Activated T-helper 2 cell treated with anti-CD3 and anti-CD28 coated beads, Interferon-gamma antibody, Interleukin-2, Interleukin-4, amounts not matched to agents 10 μg/mL and 5 μg/mL and 100 μg/mL, durations not matched to agents 14 hours and 24 hours and 36 hours (primary cell): ENCODE results near the gene CNTNAP2. TPM values are rescaled to one million over a fixed set of nuclear protein-coding genes. Genes with fewer than 3 reads are reported as not detected.

Source experiments
- DNase-seq: peaks from one replicate; pipeline ENCODE4 v3.0.0; 2021; ENCODE audit warnings: low spot score
- H3K27ac Mint-ChIP-seq: one replicate; pipeline ENCODE4 v1.8.0; 2021; ENCODE audit warnings: mixed read lengths
- H3K27me3 Mint-ChIP-seq: one replicate; pipeline ENCODE4 v1.8.0; 2021; ENCODE audit warnings: low read depth, mixed read lengths
- H3K36me3 Mint-ChIP-seq: one replicate; pipeline ENCODE4 v1.8.0; 2021; ENCODE audit warnings: low read depth, mixed read lengths
- H3K4me1 Mint-ChIP-seq: one replicate; pipeline ENCODE4 v1.8.0; 2021; ENCODE audit warnings: low read depth, mixed read lengths
- H3K4me3 Mint-ChIP-seq: one replicate; pipeline ENCODE4 v1.8.0; 2021; ENCODE audit warnings: low read depth, mild to moderate bottlenecking, moderate library complexity, mixed read lengths
- H3K9me3 Mint-ChIP-seq: one replicate; pipeline ENCODE4 v1.8.0; 2021; ENCODE audit warnings: mixed read lengths
- intact Hi-C: fragments of 100-400 bp; cut with micrococcal nuclease; formaldehyde crosslinking; loops from one replicate; pipeline ENCODE4 v1.15.1; 2023
- total RNA-seq: library from RNA; stranded (reverse); gene quantifications from 2 replicates; pipeline ENCODE4 v1.2.3, GENCODE V29; 2022

CNTNAP2 gene
- total RNA-seq, 1 donor from 2014 or later = not detected

GRCh38 chr7:148374396-148375259 lies 2258.0 kb downstream of the CNTNAP2 start:
- DNase-seq = no peak
- Mint-ChIP-seq H3K4me1 (no peaks in the 10 kb centered on the region), H3K27me3 (no peaks in the 10 kb centered on the region), H3K27ac (no peak overlapping the region), H3K9me3 (no peaks in the 10 kb centered on the region), H3K4me3 (no peak overlapping the region), H3K36me3 (no peaks in the 10 kb centered on the region)
- intact Hi-C loops = no loop called here

DNA sequence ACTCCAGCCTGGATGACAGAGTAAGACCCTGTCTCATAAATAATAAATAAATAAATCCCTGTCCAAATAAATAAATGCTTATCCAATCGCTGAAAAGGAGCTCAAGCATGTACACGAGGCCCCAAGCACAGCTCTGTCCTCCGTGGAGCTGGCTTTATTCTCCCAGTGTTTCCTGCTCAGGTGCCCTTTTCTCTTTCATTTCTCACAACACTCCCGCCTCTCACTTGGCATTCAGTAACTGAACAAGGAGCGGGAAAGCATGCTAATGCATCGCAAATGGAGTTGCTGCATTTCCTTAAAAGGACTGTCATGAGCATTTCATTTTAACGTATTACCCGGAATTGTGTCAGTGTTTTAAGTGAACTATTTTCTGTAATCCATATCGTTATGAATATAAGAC lies 2263.1 kb downstream of the CNTNAP2 start:
- no peak overlapping the region for H3K4me3 Mint-ChIP-seq
- no peaks in the 10 kb centered on the region for H3K4me1 Mint-ChIP-seq
- DNase-seq = no peak
- intact Hi-C loops = no loop called here
- no peaks in the 10 kb centered on the region for H3K36me3 Mint-ChIP-seq
- H3K27ac Mint-ChIP-seq = no peak overlapping the region
- H3K9me3 Mint-ChIP-seq = no peaks in the 10 kb centered on the region
- no peaks in the 10 kb centered on the region for H3K27me3 Mint-ChIP-seq

DNA sequence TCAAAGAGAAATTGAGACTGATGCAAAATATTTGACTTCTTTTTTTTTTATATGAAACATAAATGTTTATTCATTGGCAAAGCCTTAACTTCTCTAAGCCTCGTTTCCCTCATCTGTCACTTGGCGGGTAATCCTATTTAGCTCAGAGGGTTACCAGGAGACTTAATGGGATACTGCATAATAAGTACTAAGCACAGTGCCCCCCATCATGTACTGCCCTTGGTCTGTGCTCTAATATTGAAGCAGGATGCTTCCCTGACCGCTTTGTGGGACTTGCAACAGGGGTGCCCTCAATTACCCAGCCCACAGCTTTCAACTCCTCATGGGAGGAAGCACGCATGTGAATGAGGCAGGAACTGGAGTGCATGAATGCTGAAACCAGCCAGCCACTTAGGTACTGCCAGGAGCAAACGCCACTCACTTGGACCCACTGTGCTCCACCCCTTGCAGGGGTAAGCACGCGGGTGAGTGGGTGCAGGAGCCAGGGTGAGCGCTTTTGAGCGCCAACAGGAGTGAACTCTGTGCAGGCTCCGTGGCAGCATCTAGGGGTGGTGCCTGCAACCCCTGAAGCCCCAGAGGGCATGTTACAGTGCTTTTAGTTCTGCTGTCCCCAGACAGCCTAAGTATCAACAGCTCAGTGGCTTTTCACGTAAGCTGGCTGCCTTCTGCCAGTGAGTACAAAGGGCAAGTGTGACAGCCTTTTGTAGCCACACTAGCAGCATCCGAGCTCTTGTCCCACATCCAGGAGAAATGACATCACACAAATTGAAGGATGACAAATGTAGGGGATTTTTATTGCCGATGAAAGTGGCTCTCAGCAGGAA lies 2264.2 kb downstream of the CNTNAP2 start:
- Mint-ChIP-seq H3K27me3 (no peaks in the 10 kb centered on the region), H3K4me3 (no peak overlapping the region), H3K4me1 (no peaks in the 10 kb centered on the region), H3K27ac (no peak overlapping the region), H3K9me3 (no peaks in the 10 kb centered on the region), H3K36me3 (no peaks in the 10 kb centered on the region)
- DNase-seq = no peak
- intact Hi-C loops = no loop called here

GRCh38 chr7:148382596-148382995 lies 2266.0 kb downstream of the CNTNAP2 start:
- no peak overlapping the region for H3K4me3 Mint-ChIP-seq
- intact Hi-C loops = no loop called here
- H3K9me3 Mint-ChIP-seq = no peaks in the 10 kb centered on the region

DNA sequence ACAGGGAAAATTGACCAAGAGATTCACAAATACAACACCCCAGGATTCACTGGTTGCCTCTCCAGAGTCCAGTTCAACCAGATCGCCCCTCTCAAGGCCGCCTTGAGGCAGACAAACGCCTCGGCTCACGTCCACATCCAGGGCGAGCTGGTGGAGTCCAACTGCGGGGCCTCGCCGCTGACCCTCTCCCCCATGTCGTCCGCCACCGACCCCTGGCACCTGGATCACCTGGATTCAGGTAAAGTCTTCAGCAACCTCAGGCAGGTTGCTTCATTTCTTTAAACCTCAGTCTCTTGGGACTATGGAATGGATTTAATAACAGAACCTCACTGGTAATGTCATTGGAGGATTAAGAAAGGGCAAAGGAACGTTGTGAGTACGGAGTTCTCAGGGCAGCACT lies 2267.1 kb downstream of the CNTNAP2 start:
- H3K9me3 Mint-ChIP-seq = no peaks in the 10 kb centered on the region
- no peak for DNase-seq
- H3K27ac Mint-ChIP-seq = no peak overlapping the region
- H3K4me1 Mint-ChIP-seq = no peaks in the 10 kb centered on the region
- H3K27me3 Mint-ChIP-seq = no peaks in the 10 kb centered on the region
- H3K36me3 Mint-ChIP-seq = no peaks in the 10 kb centered on the region
- intact Hi-C loops = no loop called here
- H3K4me3 Mint-ChIP-seq = no peak overlapping the region

More at GRCh38 chr7:148382596-148382995, 2266.0 kb downstream of the CNTNAP2 start:
- no peak for DNase-seq
- Mint-ChIP-seq H3K27ac (no peak overlapping the region), H3K4me1 (no peaks in the 10 kb centered on the region), H3K36me3 (no peaks in the 10 kb centered on the region), H3K27me3 (no peaks in the 10 kb centered on the region)

DNA sequence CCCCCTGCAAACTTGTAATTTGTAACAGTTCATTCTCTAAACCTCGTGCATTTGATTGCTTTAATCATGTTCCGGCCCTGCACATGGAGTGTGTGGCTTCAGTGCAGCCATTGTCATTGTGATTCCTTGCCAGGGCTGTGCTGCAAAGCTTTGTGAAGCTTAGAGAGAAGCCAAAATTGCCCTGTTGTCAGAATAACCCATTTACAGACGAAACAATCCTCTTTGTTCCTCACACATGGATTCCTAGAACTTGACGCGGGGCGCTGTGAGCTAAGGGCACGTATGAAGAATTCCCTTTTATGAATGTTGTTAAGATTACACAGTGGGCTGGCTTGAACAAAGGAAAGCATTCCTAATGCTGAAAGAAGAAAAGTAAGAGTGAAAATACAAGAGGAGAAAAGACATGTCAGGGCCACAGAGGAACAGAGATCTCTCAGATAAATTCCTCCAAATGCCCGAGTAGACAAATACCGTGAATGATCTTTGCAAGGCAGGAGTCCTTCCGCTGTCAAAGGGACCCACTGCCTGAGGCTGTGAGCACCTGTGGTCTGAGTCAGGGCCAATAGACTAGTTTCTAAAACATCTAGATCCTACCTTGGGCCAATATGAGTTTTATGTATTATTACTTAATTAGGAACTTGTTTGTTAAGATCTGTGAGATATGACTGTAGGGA lies 2268.5 kb downstream of the CNTNAP2 start:
- no peaks in the 10 kb centered on the region for H3K9me3 Mint-ChIP-seq
- H3K27ac Mint-ChIP-seq = no peak overlapping the region
- H3K36me3 Mint-ChIP-seq = no peaks in the 10 kb centered on the region
- no peaks in the 10 kb centered on the region for H3K4me1 Mint-ChIP-seq
- no peak for DNase-seq
- H3K4me3 Mint-ChIP-seq = no peak overlapping the region
- H3K27me3 Mint-ChIP-seq = no peaks in the 10 kb centered on the region
- intact Hi-C loops = no loop called here

DNA sequence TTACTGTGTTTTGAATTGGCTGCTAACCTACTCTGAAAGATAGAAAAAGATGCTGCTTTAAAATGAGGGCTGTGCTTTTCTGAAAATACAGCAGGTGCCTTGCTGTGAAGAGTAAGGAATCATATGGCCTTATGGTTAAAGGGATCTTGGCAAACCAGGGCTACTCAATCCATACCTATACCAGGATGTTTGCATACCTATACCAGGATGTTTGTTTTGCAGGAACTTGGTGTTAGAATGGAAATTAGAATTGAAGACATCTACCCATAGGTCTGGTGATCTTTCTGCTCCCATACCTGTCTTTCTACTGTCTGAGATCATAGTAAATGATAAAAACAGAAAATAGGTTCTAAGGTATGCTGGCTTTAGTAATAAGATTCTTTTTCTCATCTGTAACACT lies 2273.8 kb downstream of the CNTNAP2 start:
- no peak for DNase-seq
- Mint-ChIP-seq H3K4me3 (no peak overlapping the region), H3K9me3 (no peaks in the 10 kb centered on the region), H3K36me3 (no peaks in the 10 kb centered on the region), H3K27me3 (peaks cover 2% of the 10 kb centered on the region), H3K4me1 (no peaks in the 10 kb centered on the region), H3K27ac (no peak overlapping the region)
- intact Hi-C loops = no loop called here

GRCh38 chr7:148391591-148391990 lies 2275.0 kb downstream of the CNTNAP2 start:
- H3K27ac Mint-ChIP-seq = no peak overlapping the region
- H3K4me3 Mint-ChIP-seq = no peak overlapping the region
- no peaks in the 10 kb centered on the region for H3K4me1 Mint-ChIP-seq
- intact Hi-C loops = no loop called here
- H3K9me3 Mint-ChIP-seq = no peaks in the 10 kb centered on the region
- peaks cover 6% of the 10 kb centered on the region for H3K27me3 Mint-ChIP-seq
- DNase-seq = no peak
- no peaks in the 10 kb centered on the region for H3K36me3 Mint-ChIP-seq

- Mint-ChIP-seq H3K27me3 (peaks cover 13% of the 10 kb centered on the region), H3K4me3 (no peak overlapping the region), H3K4me1 (no peaks in the 10 kb centered on the region), H3K9me3 (no peaks in the 10 kb centered on the region), H3K27ac (no peak overlapping the region), H3K36me3 (no peaks in the 10 kb centered on the region)
- no peak for DNase-seq
- intact Hi-C loops = no loop called here
Measured at GRCh38 chr7:148394582-148394981, 2278.0 kb downstream of the CNTNAP2 start.

DNA sequence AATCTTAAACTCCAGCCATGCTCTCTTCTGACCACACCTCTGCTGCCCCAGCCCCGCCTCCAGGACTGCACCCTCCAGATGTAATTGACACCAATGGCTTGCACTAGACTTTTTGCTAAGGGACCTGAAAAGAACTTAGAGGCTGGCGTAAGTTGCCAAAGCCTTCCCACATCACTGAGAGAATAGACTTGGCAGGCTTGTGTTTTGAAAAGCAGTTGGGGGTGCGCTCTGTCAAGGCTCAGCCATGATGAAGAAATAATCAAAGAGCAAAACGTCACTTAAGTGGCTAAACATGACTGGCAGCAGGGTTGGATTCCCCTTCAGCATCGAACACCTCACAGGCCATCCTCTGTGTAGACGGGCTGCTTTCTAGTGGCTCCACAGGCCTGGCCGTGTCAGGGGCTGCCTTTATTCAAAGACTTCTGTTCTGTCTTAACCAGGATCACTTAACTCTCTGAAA lies 2278.8 kb downstream of the CNTNAP2 start:
- peaks cover 17% of the 10 kb centered on the region for H3K27me3 Mint-ChIP-seq
- no peaks in the 10 kb centered on the region for H3K36me3 Mint-ChIP-seq
- no peak for DNase-seq
- H3K4me3 Mint-ChIP-seq = no peak overlapping the region
- no peaks in the 10 kb centered on the region for H3K4me1 Mint-ChIP-seq
- intact Hi-C loops = no loop called here
- no peak overlapping the region for H3K27ac Mint-ChIP-seq
- H3K9me3 Mint-ChIP-seq = no peaks in the 10 kb centered on the region

GRCh38 chr7:148395990-148396716 lies 2279.6 kb downstream of the CNTNAP2 start:
- Mint-ChIP-seq H3K27ac (no peak overlapping the region), H3K4me3 (no peak overlapping the region), H3K9me3 (no peaks in the 10 kb centered on the region), H3K27me3 (peaks cover 17% of the 10 kb centered on the region), H3K4me1 (no peaks in the 10 kb centered on the region), H3K36me3 (no peaks in the 10 kb centered on the region)
- no peak for DNase-seq
- intact Hi-C loops = no loop called here

GRCh38 chr7:148397056-148397455 lies 2280.5 kb downstream of the CNTNAP2 start:
- Mint-ChIP-seq H3K4me3 (no peak overlapping the region), H3K36me3 (no peaks in the 10 kb centered on the region), H3K9me3 (no peaks in the 10 kb centered on the region), H3K27ac (no peak overlapping the region), H3K4me1 (no peaks in the 10 kb centered on the region), H3K27me3 (peaks cover 17% of the 10 kb centered on the region)
- no peak for DNase-seq
- intact Hi-C loops = no loop called here
